GM10266 (cell line): Measurements from ENCODE around the gene LTA4H.
A peak's percentile ranks its signal among the peaks of the same experiment; 100 is the strongest.

Experiments
- DNase-seq: peaks from one replicate; pipeline ENCODE4 v3.0.0; 2012; ENCODE audit errors: extremely low spot score
- TF ChIP-seq, protein P1 (sequence below): IDR thresholded peaks from 2 replicates; pipeline ENCODE4 v1.5.1; 2012; ENCODE audit warnings: mild to moderate bottlenecking, low read depth; ENCODE audit not compliant: control insufficient read depth, insufficient read depth; ENCODE audit errors: missing control alignments

LTA4H gene

DNA sequence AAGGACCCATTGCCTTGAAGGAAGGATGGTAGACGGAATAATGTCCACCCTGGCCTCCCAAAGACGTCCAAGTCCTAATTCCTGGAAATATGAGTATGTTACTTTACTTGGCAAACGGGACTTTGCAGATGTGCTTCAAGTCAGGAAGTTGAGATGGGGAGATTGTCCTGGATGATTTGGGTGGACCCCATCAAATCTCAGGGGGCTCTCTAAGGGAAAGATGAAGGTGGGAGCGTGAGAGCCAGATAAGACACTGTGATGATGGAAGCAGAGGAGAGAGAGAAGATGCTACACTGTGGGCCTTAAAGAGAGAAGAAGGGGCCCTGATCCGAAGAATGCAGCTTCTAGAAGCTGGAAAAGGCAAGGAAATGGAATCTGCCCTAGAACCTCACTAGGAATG is 29.6 kb upstream of the LTA4H start:
- TF ChIP-seq, protein P1, sequence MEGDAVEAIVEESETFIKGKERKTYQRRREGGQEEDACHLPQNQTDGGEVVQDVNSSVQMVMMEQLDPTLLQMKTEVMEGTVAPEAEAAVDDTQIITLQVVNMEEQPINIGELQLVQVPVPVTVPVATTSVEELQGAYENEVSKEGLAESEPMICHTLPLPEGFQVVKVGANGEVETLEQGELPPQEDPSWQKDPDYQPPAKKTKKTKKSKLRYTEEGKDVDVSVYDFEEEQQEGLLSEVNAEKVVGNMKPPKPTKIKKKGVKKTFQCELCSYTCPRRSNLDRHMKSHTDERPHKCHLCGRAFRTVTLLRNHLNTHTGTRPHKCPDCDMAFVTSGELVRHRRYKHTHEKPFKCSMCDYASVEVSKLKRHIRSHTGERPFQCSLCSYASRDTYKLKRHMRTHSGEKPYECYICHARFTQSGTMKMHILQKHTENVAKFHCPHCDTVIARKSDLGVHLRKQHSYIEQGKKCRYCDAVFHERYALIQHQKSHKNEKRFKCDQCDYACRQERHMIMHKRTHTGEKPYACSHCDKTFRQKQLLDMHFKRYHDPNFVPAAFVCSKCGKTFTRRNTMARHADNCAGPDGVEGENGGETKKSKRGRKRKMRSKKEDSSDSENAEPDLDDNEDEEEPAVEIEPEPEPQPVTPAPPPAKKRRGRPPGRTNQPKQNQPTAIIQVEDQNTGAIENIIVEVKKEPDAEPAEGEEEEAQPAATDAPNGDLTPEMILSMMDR: no peak
- no peak for DNase-seq

DNA sequence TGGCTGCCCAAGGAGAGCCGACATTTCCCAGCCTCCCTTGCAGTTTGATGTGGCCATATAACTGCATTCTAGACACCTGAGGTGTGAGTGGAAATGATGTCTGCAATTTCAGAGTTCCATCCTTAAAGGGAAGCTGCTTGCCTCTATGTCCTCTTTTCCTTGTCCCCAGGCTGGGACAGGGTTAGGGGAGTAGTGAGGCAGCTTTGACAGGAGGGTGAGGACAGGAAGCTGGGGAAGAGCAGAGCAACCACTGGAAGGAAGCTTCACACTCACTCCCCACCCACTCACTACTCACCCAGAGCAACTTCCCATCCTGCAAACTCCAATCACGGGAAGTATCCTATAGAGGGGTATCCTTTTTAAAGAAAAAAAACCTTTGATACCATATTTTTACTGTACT is 28.9 kb upstream of the LTA4H start:
- TF ChIP-seq, protein P1: no peak
- no peak for DNase-seq

DNA sequence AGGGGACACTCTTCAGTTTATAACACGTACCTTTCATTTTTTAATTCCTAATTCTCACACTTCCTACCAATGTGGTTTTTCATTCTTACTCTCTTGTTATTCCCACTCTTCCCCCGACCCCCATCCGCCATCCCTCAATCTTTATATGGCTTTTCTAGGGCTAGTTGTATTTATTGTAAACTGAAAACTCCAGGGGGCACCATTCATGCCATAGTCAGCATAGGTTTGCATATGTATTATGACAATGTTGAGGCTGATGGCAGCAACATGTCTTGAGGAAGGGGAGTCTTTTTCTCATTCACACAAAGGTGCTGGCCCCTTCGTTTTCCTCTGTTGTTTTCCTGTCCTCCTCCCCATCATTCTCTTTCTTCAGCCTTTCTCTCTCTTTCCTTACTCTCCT is 27.7 kb upstream of the LTA4H start:
- DNase-seq: no peak
- TF ChIP-seq, protein P1: peak; percentile 11

DNA sequence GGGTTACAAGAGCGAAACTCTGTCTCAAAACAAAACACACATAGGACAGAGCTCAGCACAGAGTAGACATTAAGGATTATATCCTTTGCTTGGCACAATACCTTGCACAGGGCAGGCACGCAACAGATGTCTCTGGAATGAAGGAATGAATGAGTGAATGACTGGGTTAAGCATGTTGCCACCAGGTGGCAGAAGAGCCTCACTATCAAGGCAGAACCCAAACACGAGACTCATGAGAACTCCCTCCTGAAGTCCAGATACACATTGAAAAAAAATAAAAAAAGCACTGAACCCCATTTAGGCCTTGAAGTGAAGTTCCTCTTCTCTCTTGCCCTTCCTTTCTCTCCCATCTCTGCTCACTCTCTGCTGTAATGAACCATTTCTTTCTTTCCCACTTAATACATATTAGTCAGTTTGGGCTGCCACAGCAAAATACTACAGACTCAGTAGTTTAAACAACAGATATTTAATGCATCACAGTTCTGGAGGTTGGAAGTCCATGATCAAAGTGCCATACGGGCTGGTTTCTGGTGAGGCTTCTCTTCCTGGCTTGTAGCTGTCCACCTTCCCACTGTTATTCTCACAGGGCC is 26.6 kb upstream of the LTA4H start:
- DNase-seq: peak; percentile 67
- TF ChIP-seq, protein P1: peak; percentile 75

DNA sequence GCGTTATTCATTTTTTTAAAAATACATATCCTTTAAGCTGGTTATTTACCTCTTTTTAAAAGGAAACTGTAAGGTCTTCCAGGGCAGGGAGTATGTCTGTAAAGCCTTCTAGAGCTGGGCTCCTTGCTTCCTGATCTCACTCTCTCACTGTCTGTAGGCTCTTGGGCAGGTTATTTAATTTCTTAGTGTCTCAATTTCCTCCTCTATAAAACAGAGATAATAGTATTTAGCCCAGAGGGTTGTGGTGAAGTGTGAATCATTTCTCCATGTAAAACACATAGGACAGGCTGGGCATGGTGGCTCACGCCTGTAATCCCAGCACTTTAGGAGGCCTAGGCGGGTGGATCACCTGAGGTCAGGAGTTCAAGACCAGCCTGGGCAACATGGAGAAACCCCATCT is 25.9 kb upstream of the LTA4H start:
- DNase-seq: no peak
- TF ChIP-seq, protein P1: no peak

DNA sequence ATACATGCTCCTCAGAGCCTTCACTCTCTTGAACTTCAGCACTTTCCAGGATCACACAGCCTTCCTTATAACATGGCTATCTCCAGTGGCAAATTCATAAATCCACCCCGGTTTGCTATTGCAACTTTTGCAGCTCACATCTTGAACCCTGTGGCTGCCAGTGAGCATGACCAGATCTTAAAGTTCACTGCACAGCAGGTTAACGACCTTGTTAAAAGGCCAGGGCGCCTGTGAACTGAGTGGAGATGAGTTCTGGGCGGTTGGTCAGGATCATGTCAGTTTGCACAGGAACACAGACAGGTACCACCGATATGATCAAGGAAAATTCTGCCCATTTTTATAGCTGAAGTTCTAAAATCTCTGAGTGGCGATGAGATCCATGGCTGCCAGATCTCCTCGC is 24.7 kb upstream of the LTA4H start:
- TF ChIP-seq, protein P1: no peak
- no peak for DNase-seq

DNA sequence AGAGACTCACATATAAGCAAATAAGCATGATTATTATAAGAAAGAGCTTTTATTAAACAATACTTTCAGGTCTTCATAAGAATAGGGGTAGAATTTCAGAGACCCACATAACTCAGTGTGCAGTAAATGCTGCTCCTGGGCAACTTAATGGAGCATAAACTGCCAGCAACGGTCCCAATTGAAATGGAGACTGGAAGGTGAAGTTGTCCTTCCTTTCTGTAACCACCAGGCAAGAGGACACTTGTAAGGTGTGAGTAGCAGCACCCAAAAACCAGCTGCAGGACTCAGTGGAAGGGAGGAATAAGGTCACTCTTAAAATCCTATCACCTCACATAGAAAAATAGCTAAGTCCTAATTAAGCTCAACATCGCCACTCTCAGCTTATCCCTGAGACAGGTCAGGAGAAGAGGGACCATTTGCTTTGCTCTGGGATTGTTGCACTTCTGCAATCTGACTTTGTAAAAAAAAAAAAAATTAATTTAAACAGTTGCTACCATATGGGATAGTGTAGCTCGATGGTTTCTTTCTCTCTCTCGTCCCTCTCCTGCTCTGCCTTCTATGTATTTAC is 22.7 kb upstream of the LTA4H start:
- TF ChIP-seq, protein P1: no peak
- no peak for DNase-seq
